ENCODE data around the gene USP31. TPM values are rescaled to one million over a fixed set of nuclear protein-coding genes. Genes with fewer than 3 reads are reported as not detected.
A peak's percentile ranks its signal among the peaks of the same experiment; 100 is the strongest.

The USP31 gene
- total RNA-seq, 6 experiments from 2014 or later, result 5.0 to 6.2 (median 5.8) TPM

GRCh38 chr16:23149993-23150364 lies 727 bp upstream of the USP31 start:
- peaks cover 3% of the 10 kb centered on the region for H3K27me3 Mint-ChIP-seq (ENCODE audit: insufficient read depth)
- 0 out of 2 replicates have a peak, but pooled peaks cover 4% of the 10 kb centered on the region for H3K36me3 Mint-ChIP-seq (ENCODE audit: low read depth)
- no peaks in the 10 kb centered on the region for H3K9me3 Mint-ChIP-seq
- no peak overlapping the region for H3K27ac Mint-ChIP-seq
- DNase-seq, result no peak
- peaks cover 41% of the 10 kb centered on the region for H3K4me1 Mint-ChIP-seq (ENCODE audit: low read depth)
- no peak for TF ChIP-seq CTCF (IDR thresholded peaks at IDR 0.05)
- peak overlapping the region; percentile 89 for H3K4me3 Mint-ChIP-seq

- Mint-ChIP-seq H3K4me3 (peak overlapping the region; percentile 92), H3K27me3 (ENCODE audit: insufficient read depth) (peaks cover 2% of the 10 kb centered on the region), H3K4me1 (ENCODE audit: low read depth) (peaks cover 44% of the 10 kb centered on the region), H3K36me3 (ENCODE audit: low read depth) (0 out of 2 replicates have a peak, but pooled peaks cover 7% of the 10 kb centered on the region), H3K27ac (peak overlapping the region; percentile 62), H3K9me3 (no peaks in the 10 kb centered on the region)
- peak; percentile 20 for DNase-seq
- TF ChIP-seq CTCF (IDR thresholded peaks at IDR 0.05), result no peak
Observed at GRCh38 chr16:23148513-23149266, 562 bp downstream of the USP31 start.

- Mint-ChIP-seq H3K27me3 (ENCODE audit: insufficient read depth) (peaks cover 2% of the 10 kb centered on the region; the same call in 1 of the 2 replicates), H3K4me1 (ENCODE audit: low read depth) (peaks cover 44% of the 10 kb centered on the region), H3K9me3 (no peaks in the 10 kb centered on the region), H3K4me3 (peak overlapping the region; percentile 92), H3K36me3 (ENCODE audit: low read depth) (0 out of 2 replicates have a peak, but pooled peaks cover 7% of the 10 kb centered on the region), H3K27ac (peak overlapping the region; percentile 62)
- TF ChIP-seq CTCF (IDR thresholded peaks at IDR 0.05), result no peak
- DNase-seq, result no peak
Observed at GRCh38 chr16:23148166-23148512, 1.1 kb downstream of the USP31 start.

- Mint-ChIP-seq H3K4me1 (ENCODE audit: low read depth) (peaks cover 44% of the 10 kb centered on the region), H3K9me3 (no peaks in the 10 kb centered on the region), H3K4me3 (peak overlapping the region; percentile 92), H3K27me3 (ENCODE audit: insufficient read depth) (peaks cover under 1% of the 10 kb centered on the region; the same call in 1 of the 2 replicates), H3K36me3 (ENCODE audit: low read depth) (0 out of 2 replicates have a peak, but pooled peaks cover 7% of the 10 kb centered on the region), H3K27ac (no peak overlapping the region)
- no peak for TF ChIP-seq CTCF (IDR thresholded peaks at IDR 0.05)
- DNase-seq, result no peak
Observed at GRCh38 chr16:23147666-23148065, 1.6 kb downstream of the USP31 start.

- H3K27me3 Mint-ChIP-seq (ENCODE audit: insufficient read depth), result no peaks in the 10 kb centered on the region
- H3K4me3 Mint-ChIP-seq, result 0 out of 2 replicates have a peak overlapping the region, but pooled peaks have one; percentile 29
- H3K27ac Mint-ChIP-seq, result no peak overlapping the region
- H3K4me1 Mint-ChIP-seq (ENCODE audit: low read depth), result peaks cover 44% of the 10 kb centered on the region
- TF ChIP-seq CTCF (IDR thresholded peaks at IDR 0.05), result no peak
- H3K9me3 Mint-ChIP-seq, result no peaks in the 10 kb centered on the region
- 0 out of 2 replicates have a peak, but pooled peaks cover 7% of the 10 kb centered on the region for H3K36me3 Mint-ChIP-seq (ENCODE audit: low read depth)
- DNase-seq, result no peak
Observed at GRCh38 chr16:23146877-23147601, 2.2 kb downstream of the USP31 start.

All from HFFc6 (cell line).